Mammary epithelial cell (primary cell): ENCODE results near the gene FNIP1.
"Not testable (repeated sequence)": the region's sequence is repeated elsewhere in the genome, so short reads cannot be mapped to it uniquely, and the experiment has no call there.

Experiments used
- CTCF ChIP-seq, 2 donors: IDR thresholded peaks in 1 of 2; conservative IDR thresholded peaks in 1 of 2; 2 replicates each; pipeline ENCODE4 v1.5.1; 2011 to 2012; ENCODE audit warnings: inconsistent platforms in 2 of 2, low read length in 2 of 2, mild to moderate bottlenecking in 2 of 2, control low read depth in 1 of 2, low read depth in 1 of 2; ENCODE audit not compliant: insufficient read depth in 1 of 2; ENCODE audit errors: extremely low read depth in 1 of 2
- EZH2 ChIP-seq: IDR thresholded peaks from 2 replicates; pipeline ENCODE4 v1.6.1; 2012; ENCODE audit warnings: low read length, inconsistent platforms, borderline replicate concordance

GRCh38 chr5:131842971-131843370, 46.2 kb upstream of the FNIP1 start:
- TF ChIP-seq CTCF (conservative IDR thresholded peaks at IDR 0.05 in 1 of 2, IDR thresholded peaks at IDR 0.05 in 1 of 2; ENCODE audit: extremely low read depth in 1 of 2, insufficient read depth in 1 of 2, low read depth in 1 of 2, low read length in 2 of 2); EZH2: not testable (repeated sequence)
